ENCODE data around the gene KCNJ14.

KCNJ14 gene

DNA sequence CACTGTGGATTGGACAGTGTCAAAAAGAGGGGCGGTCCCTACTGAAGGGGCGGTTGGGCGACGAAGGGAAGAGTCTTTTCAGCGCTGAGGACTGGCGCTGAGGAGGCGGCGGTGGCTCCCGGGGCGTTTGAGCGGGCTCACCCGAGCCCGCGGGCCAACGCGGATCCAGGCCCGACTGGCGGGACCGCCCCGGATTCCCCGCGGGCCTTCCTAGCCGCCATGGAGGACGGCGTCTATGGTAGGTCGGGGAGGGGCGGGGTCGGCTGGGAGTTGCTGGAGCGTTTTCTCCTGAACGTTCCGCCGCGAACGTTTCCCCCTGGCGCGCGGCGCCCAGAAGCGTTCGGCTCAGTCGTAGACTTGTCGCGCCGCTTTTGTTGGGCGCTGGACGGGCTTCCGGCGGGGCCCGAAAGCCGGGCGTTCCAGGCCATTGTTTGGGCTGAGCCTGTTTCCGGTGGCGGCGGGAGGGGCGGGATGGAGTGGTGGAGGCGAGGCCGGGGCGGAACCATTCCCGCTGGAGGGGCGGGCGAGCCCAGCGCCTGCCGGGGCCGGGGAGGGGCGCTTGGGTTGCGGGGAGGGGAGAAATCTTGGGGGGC is 14.0 kb downstream of the KCNJ14 start, which contains the start of gene CYTH2:
TSS of gene CYTH2 (plus strand) at position 81 of the 593 bp plus-strand sequence. CDS start at position 220, 139 bp downstream.
- TF ChIP-seq EZH2phosphoT487 (conservative IDR thresholded peaks at IDR 0.05; ENCODE audit: low read length) = no peak
- TF ChIP-seq, protein P1, sequence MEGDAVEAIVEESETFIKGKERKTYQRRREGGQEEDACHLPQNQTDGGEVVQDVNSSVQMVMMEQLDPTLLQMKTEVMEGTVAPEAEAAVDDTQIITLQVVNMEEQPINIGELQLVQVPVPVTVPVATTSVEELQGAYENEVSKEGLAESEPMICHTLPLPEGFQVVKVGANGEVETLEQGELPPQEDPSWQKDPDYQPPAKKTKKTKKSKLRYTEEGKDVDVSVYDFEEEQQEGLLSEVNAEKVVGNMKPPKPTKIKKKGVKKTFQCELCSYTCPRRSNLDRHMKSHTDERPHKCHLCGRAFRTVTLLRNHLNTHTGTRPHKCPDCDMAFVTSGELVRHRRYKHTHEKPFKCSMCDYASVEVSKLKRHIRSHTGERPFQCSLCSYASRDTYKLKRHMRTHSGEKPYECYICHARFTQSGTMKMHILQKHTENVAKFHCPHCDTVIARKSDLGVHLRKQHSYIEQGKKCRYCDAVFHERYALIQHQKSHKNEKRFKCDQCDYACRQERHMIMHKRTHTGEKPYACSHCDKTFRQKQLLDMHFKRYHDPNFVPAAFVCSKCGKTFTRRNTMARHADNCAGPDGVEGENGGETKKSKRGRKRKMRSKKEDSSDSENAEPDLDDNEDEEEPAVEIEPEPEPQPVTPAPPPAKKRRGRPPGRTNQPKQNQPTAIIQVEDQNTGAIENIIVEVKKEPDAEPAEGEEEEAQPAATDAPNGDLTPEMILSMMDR (IDR thresholded peaks at IDR 0.05; ENCODE audit: insufficient read depth, low read length, poor library complexity, severe bottlenecking) = no peak
- Histone ChIP-seq H3K4me3 (ENCODE audit: insufficient read depth, low read length, poor library complexity, severe bottlenecking) (peak within 1 kb of the TSS; percentile 79), H3K9ac (ENCODE audit: low read length) (peak within 1 kb of the TSS; percentile 92), H2AFZ (ENCODE audit: low read depth, low read length, severe bottlenecking) (peak within 1 kb of the TSS; percentile 58), H3K4me2 (ENCODE audit: low read depth, low read length, poor library complexity, severe bottlenecking) (peak within 1 kb of the TSS; percentile 63), H3K9me2 (replicated peaks; ENCODE audit: insufficient read depth, low read length) (no peaks in the 10 kb centered on the region), H4K20me1 (ENCODE audit: low read depth, low read length) (no peaks in the 10 kb centered on the region), H3K36me3 (ENCODE audit: low read length) (no peaks in the 10 kb centered on the region), H3K79me2 (ENCODE audit: insufficient read depth, low read length) (0 out of 2 replicates have a peak, but pooled peaks cover 3% of the 10 kb centered on the region), H3K27me3 (ENCODE audit: low read length) (no peaks in the 10 kb centered on the region), H3K27ac (ENCODE audit: low read depth, low read length) (peak within 1 kb of the TSS; percentile 71), H3K9me3 (ENCODE audit: insufficient read depth, low read length) (no peaks in the 10 kb centered on the region), H3F3A (ENCODE audit: insufficient read depth) (peaks cover 7% of the 10 kb centered on the region; the same call in 1 of the 2 replicates)

- peak overlapping the region; percentile 92 for H3K9ac ChIP-seq (ENCODE audit: low read length)
These were observed 14.7 kb downstream of the KCNJ14 start for GRCh38 chr19:48469934-48470680.

GRCh38 chr19:48470856-48471255 is 15.5 kb downstream of the KCNJ14 start:
- Histone ChIP-seq H3F3A (ENCODE audit: insufficient read depth) (no peaks in the 10 kb centered on the region), H3K36me3 (ENCODE audit: low read length) (no peaks in the 10 kb centered on the region), H3K9me2 (replicated peaks; ENCODE audit: insufficient read depth, low read length) (no peaks in the 10 kb centered on the region), H3K79me2 (ENCODE audit: insufficient read depth, low read length) (0 out of 2 replicates have a peak, but pooled peaks cover 3% of the 10 kb centered on the region), H2AFZ (ENCODE audit: low read depth, low read length, severe bottlenecking) (no peak overlapping the region), H3K27ac (ENCODE audit: low read depth, low read length) (no peak overlapping the region), H3K4me3 (ENCODE audit: insufficient read depth, low read length, poor library complexity, severe bottlenecking) (no peak overlapping the region), H3K9ac (ENCODE audit: low read length) (no peak overlapping the region), H3K27me3 (ENCODE audit: low read length) (no peaks in the 10 kb centered on the region), H4K20me1 (ENCODE audit: low read depth, low read length) (no peaks in the 10 kb centered on the region), H3K9me3 (ENCODE audit: insufficient read depth, low read length) (no peaks in the 10 kb centered on the region), H3K4me2 (ENCODE audit: low read depth, low read length, poor library complexity, severe bottlenecking) (no peak overlapping the region)
- TF ChIP-seq, protein P1 (IDR thresholded peaks at IDR 0.05; ENCODE audit: insufficient read depth, low read length, poor library complexity, severe bottlenecking) = no peak
- TF ChIP-seq EZH2phosphoT487 (conservative IDR thresholded peaks at IDR 0.05; ENCODE audit: low read length) = no peak

More at GRCh38 chr19:48469934-48470680, 14.7 kb downstream of the KCNJ14 start:
- H3K79me2 ChIP-seq (ENCODE audit: insufficient read depth, low read length) = 0 out of 2 replicates have a peak, but pooled peaks cover 3% of the 10 kb centered on the region
- H3K27me3 ChIP-seq (ENCODE audit: low read length) = no peaks in the 10 kb centered on the region
- peak overlapping the region; percentile 63 for H3K4me2 ChIP-seq (ENCODE audit: low read depth, low read length, poor library complexity, severe bottlenecking)
- TF ChIP-seq EZH2phosphoT487 (conservative IDR thresholded peaks at IDR 0.05; ENCODE audit: low read length) = no peak
- TF ChIP-seq, protein P1 (IDR thresholded peaks at IDR 0.05; ENCODE audit: insufficient read depth, low read length, poor library complexity, severe bottlenecking) = no peak
- H3K36me3 ChIP-seq (ENCODE audit: low read length) = no peaks in the 10 kb centered on the region
- H3F3A ChIP-seq (ENCODE audit: insufficient read depth) = peaks cover 5% of the 10 kb centered on the region; the same call in 1 of the 2 replicates
- no peaks in the 10 kb centered on the region for H3K9me2 ChIP-seq (replicated peaks; ENCODE audit: insufficient read depth, low read length)
- H2AFZ ChIP-seq (ENCODE audit: low read depth, low read length, severe bottlenecking) = no peak overlapping the region
- no peaks in the 10 kb centered on the region for H4K20me1 ChIP-seq (ENCODE audit: low read depth, low read length)
- H3K27ac ChIP-seq (ENCODE audit: low read depth, low read length) = peak overlapping the region; percentile 71; the same call in 1 of the 2 replicates
- no peaks in the 10 kb centered on the region for H3K9me3 ChIP-seq (ENCODE audit: insufficient read depth, low read length)
- peak overlapping the region; percentile 79 for H3K4me3 ChIP-seq (ENCODE audit: insufficient read depth, low read length, poor library complexity, severe bottlenecking)

Data from SU-DHL-6 (cell line).